HepG2 (cell line): Measurements from ENCODE around the gene GNA14. TPM values are rescaled to one million over a fixed set of nuclear protein-coding genes. Genes with fewer than 3 reads are reported as not detected.

Experiments used
- ATAC-seq: fragments of 200-7000 bp; cut with Tn5 transposase; 3 replicates; pipeline ENCODE4 v1.9.1; 2020; ENCODE audit warnings: mild to moderate bottlenecking, moderate library complexity
- BruUV-seq: library from RNA; stranded (reverse); fragments of 400-500 nt; replicated peaks from 2 replicates; lab custom pipeline; 2021; lab: Mats Ljungman, UMichigan
- CTCF ChIA-PET: fragments of 300-600 bp; formaldehyde crosslinking; extraction: SDS; loops from one replicate; lab custom pipeline; 2021; ENCODE audit warnings: low total read pairs, inconsistent platforms, low intra/inter-chr PET ratio; lab: Yijun Ruan, JAX
- POLR2A ChIA-PET: fragments of 350-600 bp; sonication (Branson Sonifier 250); formaldehyde crosslinking; loops from one replicate; lab custom pipeline; 2020; ENCODE audit warnings: antibody characterized with exemption, inconsistent platforms; lab: Yijun Ruan, JAX
- DNase-seq: peaks from one replicate; pipeline ENCODE4 v3.0.0-alpha.2; 2015; ENCODE audit warnings: low spot score
- FAIRE-seq: peaks from 3 replicates; lab custom pipeline; 2011; peaks lifted over from hg19 to GRCh38; lab: Jason Lieb, UNC
- H2AFZ ChIP-seq: one replicate; pipeline ENCODE4 v1.6.1; 2011; ENCODE audit warnings: low read length, inconsistent platforms
- H3K27ac ChIP-seq: fragments of 300-600 bp; 3 replicates; pipeline ENCODE4 v1.8.0; 2011; ENCODE audit warnings: mixed run types, mild to moderate bottlenecking, mixed read lengths, low read length, inconsistent platforms; ENCODE audit not compliant: insufficient read depth; ENCODE audit errors: extremely low read length
- H3K27me3 ChIP-seq, 2 experiments: fragments of 200-600 bp in 1 of 2; 2 replicates in 1 of 2; 3 replicates in 1 of 2; pipeline versions ENCODE4 v1.6.0 to v1.8.0; 2011; ENCODE audit warnings: low read length in 2 of 2, mild to moderate bottlenecking in 2 of 2, moderate library complexity in 2 of 2, inconsistent platforms in 1 of 2; ENCODE audit not compliant: insufficient read depth in 2 of 2, control insufficient read depth in 1 of 2
- H3K36me3 ChIP-seq, 2 experiments: fragments of 200-600 bp in 1 of 2; replicated peaks in 1 of 2; 2 replicates in 1 of 2; 3 replicates in 1 of 2; pipeline versions ENCODE4 v1.5.1 to v1.8.0; 2011; ENCODE audit warnings: low read length in 2 of 2, inconsistent platforms in 1 of 2; ENCODE audit not compliant: insufficient read depth in 2 of 2, control insufficient read depth in 1 of 2
- H3K4me1 ChIP-seq: 2 replicates; pipeline ENCODE4 v1.5.1; 2012; ENCODE audit warnings: low read length, inconsistent platforms; ENCODE audit not compliant: insufficient read depth
- H3K4me2 ChIP-seq: 2 replicates; pipeline ENCODE4 v1.6.0; 2011; ENCODE audit warnings: low read depth, low read length, inconsistent platforms
- H3K4me3 ChIP-seq, 3 experiments: fragments of 200-600 bp in 1 of 3; sonication (generic), shearing (Covaris generic) in 1 of 3; replicated peaks in 1 of 3; 2 replicates each; pipeline ENCODE4 v1.5.1; 2011 to 2016; ENCODE audit warnings: low read length in 3 of 3, inconsistent platforms in 2 of 3, low read depth in 2 of 3, mild to moderate bottlenecking in 2 of 3, control low read depth in 1 of 3, mixed read lengths in 1 of 3; ENCODE audit not compliant: insufficient read depth in 1 of 3
- H3K79me2 ChIP-seq: one replicate; pipeline ENCODE4 v1.6.1; 2011; ENCODE audit warnings: low read length, inconsistent platforms; ENCODE audit not compliant: insufficient read depth
- H3K9ac ChIP-seq: 2 replicates; pipeline ENCODE4 v1.6.0; 2011; ENCODE audit warnings: mild to moderate bottlenecking, low read depth, low read length, inconsistent platforms; ENCODE audit not compliant: insufficient read depth
- H3K9me3 ChIP-seq: 2 replicates; pipeline ENCODE4 v1.5.1; 2012; ENCODE audit warnings: mild to moderate bottlenecking, low read length
- H4K20me1 ChIP-seq: 2 replicates; pipeline ENCODE4 v1.6.0; 2011; ENCODE audit warnings: inconsistent platforms, mild to moderate bottlenecking, low read length, moderate library complexity; ENCODE audit not compliant: insufficient read depth
- NCOR1 ChIP-seq: fragments of 200-600 bp; sonication (generic); IDR thresholded peaks from 2 replicates; pipeline ENCODE4 v1.7.0; 2017; ENCODE audit warnings: antibody characterized with exemption, low read length, borderline replicate concordance
- NFYC ChIP-seq: IDR thresholded peaks from 2 replicates; pipeline ENCODE4 v1.6.1; 2016; ENCODE audit warnings: missing genetic modification reagents, missing compliant biosample characterization
- PBX3 ChIP-seq: sonication (generic); formaldehyde crosslinking; IDR thresholded peaks from 2 replicates; pipeline ENCODE4 v1.8.1; 2023; ENCODE audit warnings: missing genetic modification reagents, inconsistent platforms, borderline replicate concordance
- PCBP2 ChIP-seq: fragments of 200-400 bp; formaldehyde crosslinking; optimal IDR thresholded peaks from 2 replicates; pipeline ENCODE3; 2018; ENCODE audit warnings: low read length, low read depth; ENCODE audit not compliant: poor library complexity, severe bottlenecking
- PHF20 ChIP-seq: sonication (generic); formaldehyde crosslinking; IDR thresholded peaks from 2 replicates; pipeline ENCODE4 v1.5.0; 2020; ENCODE audit warnings: mild to moderate bottlenecking, missing genetic modification reagents
- THRA ChIP-seq: sonication (generic); formaldehyde crosslinking; IDR thresholded peaks from 2 replicates; pipeline ENCODE4 v1.4.0; 2020; ENCODE audit warnings: missing genetic modification reagents, borderline replicate concordance
- ZBTB21 ChIP-seq: sonication (generic); formaldehyde crosslinking; IDR thresholded peaks from 2 replicates; pipeline ENCODE4 v1.4.0; 2020; ENCODE audit warnings: missing genetic modification reagents
- ZNF282 ChIP-seq: fragments of 450-650 bp; IDR thresholded peaks from 2 replicates; pipeline ENCODE4 v1.6.1; 2018; ENCODE audit not compliant: partially characterized antibody
- ZNF513 ChIP-seq: sonication (generic); formaldehyde crosslinking; conservative IDR thresholded peaks from 2 replicates; pipeline ENCODE4 v1.5.0; 2020; ENCODE audit warnings: missing genetic modification reagents
- ZNF605 ChIP-seq: sonication (generic); formaldehyde crosslinking; IDR thresholded peaks from 2 replicates; pipeline ENCODE4 v1.8.0; 2022; ENCODE audit warnings: mild to moderate bottlenecking, missing genetic modification reagents
- ZNF672 ChIP-seq: sonication (generic); formaldehyde crosslinking; IDR thresholded peaks from 2 replicates; pipeline ENCODE4 v1.8.1; 2022; ENCODE audit warnings: missing genetic modification reagents
- WGBS: methylation state at CpG from one replicate; pipeline ENCODE4 v1.1.6; 2017; ENCODE audit warnings: low lambda C conversion rate; 5-methylcytosine and 5-hydroxymethylcytosine counted together
- in situ Hi-C: cut with HindIII; loops from 2 replicates; pipeline ENCODE4 v1.10.0; 2017; ENCODE audit warnings: low pct_unique_long_range_greater_than_20kb; ENCODE audit not compliant: extremely low pct_ligation_motif_present
- intact Hi-C: fragments of 100-400 bp; cut with micrococcal nuclease; formaldehyde crosslinking; loops from one replicate; pipeline ENCODE4 v1.10.0; 2022; ENCODE audit not compliant: unreplicated experiment
- polyA plus RNA-seq, 8 experiments: library from polyadenylated mRNA; depleted of rRNA in 3 of 8; stranded (reverse) in 7 of 8; unstranded in 1 of 8; fragments of >200 nt; fragmentation: Illumina TruSeq in 4 of 8; extraction: Trizol in 4 of 8; gene quantifications; 2 replicates each; pipeline versions ENCODE4 v1.2.1 to v1.2.3, GENCODE V29; 2011 to 2016; ENCODE audit warnings: low read depth in 4 of 8, missing spikeins in 1 of 8, mixed read lengths in 1 of 8; ENCODE audit not compliant: insufficient read depth in 1 of 8
- total RNA-seq, 5 experiments: library from RNA; depleted of rRNA; stranded (reverse); fragments of >200 nt; fragmentation: Illumina TruSeq; extraction: Trizol; gene quantifications; 2 replicates each; pipeline ENCODE4 v1.2.3, GENCODE V29; 2016; ENCODE audit warnings: low read depth in 1 of 5

Gene GNA14
- total and polyA plus RNA-seq, 2 of the 13 experiments (the other 11 are each of a cell fraction or from before 2014, with no cell fraction given): not detected

GRCh38 chr9:77677397-77677796 lies 29.3 kb upstream of the GNA14 start:
- no peaks in the 10 kb centered on the region; a peak in 1 of 5 replicates for H3K27me3 ChIP-seq
- WGBS: 14% methylated on average over 4 of the region's 4 CpGs

More at GRCh38 chr9:77677397-77677796, 29.3 kb upstream of the GNA14 start:
- DNase-seq (no peak), ATAC-seq (no peak), FAIRE-seq (no peak)
- Histone ChIP-seq H3K9me3 (no peaks in the 10 kb centered on the region), H4K20me1 (no peaks in the 10 kb centered on the region), H3K9ac (no peak overlapping the region), H3K4me2 (no peak overlapping the region), H2AFZ (no peak overlapping the region), H3K4me3 (no peak overlapping the region), H3K4me1 (no peaks in the 10 kb centered on the region), H3K27ac (no peak overlapping the region), H3K36me3 (no peaks in the 10 kb centered on the region), H3K79me2 (no peaks in the 10 kb centered on the region)
- BruUV-seq: no TSS peak
- ChIA-PET POLR2A (no interaction called here), CTCF (no interaction called here)
- in situ Hi-C loops: no loop called here
- TF ChIP-seq ZBTB21 (CRISPR knock-in tag) (no peak), THRA (CRISPR knock-in tag) (no peak), NFYC (CRISPR knock-in tag) (no peak), PCBP2 (no peak), PHF20 (no peak), ZNF672 (CRISPR knock-in tag) (no peak), NCOR1 (no peak), ZNF513 (no peak), ZNF605 (CRISPR knock-in tag) (no peak), PBX3 (no peak), ZNF282 (no peak)
- intact Hi-C loops: no loop called here
